ENCODE data around the gene CCDC12.

CCDC12 gene

GRCh38 chr3:46895761-46896160 lies 80.8 kb downstream of the CCDC12 start:
- H3K4me1 ChIP-seq (ENCODE audit: control insufficient read depth, low read depth, low read length): peaks cover 4% of the 10 kb centered on the region
- no CpG with 5 or more reads among the region's 4 CpGs for WGBS (ENCODE audit: extremely low coverage, insufficient coverage, low lambda C conversion rate)
- H3K23ac ChIP-seq (ENCODE audit: low read length): no peak overlapping the region
- H4K8ac ChIP-seq (ENCODE audit: low read depth, low read length): no peak overlapping the region
- DNase-seq: no peak
- no peak overlapping the region for H2BK120ac ChIP-seq (ENCODE audit: low read depth, low read length)
- no peaks in the 10 kb centered on the region for H3K79me2 ChIP-seq (ENCODE audit: control insufficient read depth, insufficient read depth, low read length)
- no peak overlapping the region for H3K9ac ChIP-seq (ENCODE audit: low read length)
- no peak overlapping the region for H3K18ac ChIP-seq (ENCODE audit: low read length)
- H2AK5ac ChIP-seq (ENCODE audit: low read length): no peak overlapping the region
- H2BK5ac ChIP-seq (ENCODE audit: low read length): no peak overlapping the region
- H3K36me3 ChIP-seq (ENCODE audit: control insufficient read depth, insufficient read depth, low read length): no peaks in the 10 kb centered on the region
- H2BK15ac ChIP-seq (replicated peaks; ENCODE audit: low read depth): no peak overlapping the region
- H3K27me3 ChIP-seq (ENCODE audit: insufficient read depth, low read length, poor library complexity): no peaks in the 10 kb centered on the region
- H4K5ac ChIP-seq (ENCODE audit: low read length): no peak overlapping the region
- no peak overlapping the region for H3K27ac ChIP-seq (ENCODE audit: low read depth, low read length)
- no peak overlapping the region for H3K4me3 ChIP-seq (ENCODE audit: low read length)
- H3K4me2 ChIP-seq (ENCODE audit: low read length): no peak overlapping the region
- peaks cover 3% of the 10 kb centered on the region for H3K79me1 ChIP-seq (ENCODE audit: low read length)
- no peak overlapping the region for H3K56ac ChIP-seq (ENCODE audit: low read length)
- H3K4ac ChIP-seq (ENCODE audit: low read depth, low read length): no peak overlapping the region

DNA sequence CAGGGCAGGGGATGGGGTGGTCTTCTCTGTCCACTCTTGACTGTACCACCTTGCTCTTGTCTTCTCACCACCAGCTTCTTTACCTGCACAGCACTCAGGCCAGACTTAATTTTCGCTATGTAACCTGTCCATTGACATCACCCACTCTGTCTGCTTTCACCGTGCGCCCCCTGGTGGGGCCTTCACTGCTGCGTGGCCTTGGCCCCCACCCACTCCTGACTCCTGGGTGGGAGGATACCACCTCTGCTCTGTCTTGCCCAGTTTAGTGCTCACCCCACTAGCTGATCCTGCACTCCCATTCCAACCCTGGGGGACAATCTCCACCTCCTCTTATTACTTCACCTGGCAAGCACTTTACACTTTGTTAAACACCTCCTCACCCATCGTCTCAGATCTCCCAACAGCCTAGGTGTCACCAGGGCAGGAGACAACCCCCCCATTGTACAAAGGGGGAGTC lies 81.3 kb downstream of the CCDC12 start:
- no peak overlapping the region for H3K4me2 ChIP-seq (ENCODE audit: low read length)
- no peak overlapping the region for H3K9ac ChIP-seq (ENCODE audit: low read length)
- no peak overlapping the region for H3K56ac ChIP-seq (ENCODE audit: low read length)
- no peak overlapping the region for H2BK15ac ChIP-seq (replicated peaks; ENCODE audit: low read depth)
- H2BK120ac ChIP-seq (ENCODE audit: low read depth, low read length): no peak overlapping the region
- H3K4me3 ChIP-seq (ENCODE audit: low read length): no peak overlapping the region
- WGBS (ENCODE audit: extremely low coverage, insufficient coverage, low lambda C conversion rate): no CpG with 5 or more reads among the region's 5 CpGs
- no peak for DNase-seq
- H3K18ac ChIP-seq (ENCODE audit: low read length): no peak overlapping the region
- no peak overlapping the region for H3K23ac ChIP-seq (ENCODE audit: low read length)
- peaks cover 3% of the 10 kb centered on the region for H3K79me1 ChIP-seq (ENCODE audit: low read length)
- H4K5ac ChIP-seq (ENCODE audit: low read length): no peak overlapping the region
- H2AK5ac ChIP-seq (ENCODE audit: low read length): no peak overlapping the region
- no peaks in the 10 kb centered on the region for H3K79me2 ChIP-seq (ENCODE audit: control insufficient read depth, insufficient read depth, low read length)
- no peak overlapping the region for H2BK5ac ChIP-seq (ENCODE audit: low read length)
- H3K4ac ChIP-seq (ENCODE audit: low read depth, low read length): no peak overlapping the region
- H3K36me3 ChIP-seq (ENCODE audit: control insufficient read depth, insufficient read depth, low read length): no peaks in the 10 kb centered on the region
- H3K27ac ChIP-seq (ENCODE audit: low read depth, low read length): no peak overlapping the region
- peaks cover 4% of the 10 kb centered on the region for H3K4me1 ChIP-seq (ENCODE audit: control insufficient read depth, low read depth, low read length)
- H3K27me3 ChIP-seq (ENCODE audit: insufficient read depth, low read length, poor library complexity): no peaks in the 10 kb centered on the region
- no peak overlapping the region for H4K8ac ChIP-seq (ENCODE audit: low read depth, low read length)

GRCh38 chr3:46894256-46894655 lies 82.3 kb downstream of the CCDC12 start:
- H4K5ac ChIP-seq (ENCODE audit: low read length): no peak overlapping the region
- no peak overlapping the region for H3K4ac ChIP-seq (ENCODE audit: low read depth, low read length)
- H3K27ac ChIP-seq (ENCODE audit: low read depth, low read length): no peak overlapping the region
- H3K79me2 ChIP-seq (ENCODE audit: control insufficient read depth, insufficient read depth, low read length): no peaks in the 10 kb centered on the region
- H3K4me2 ChIP-seq (ENCODE audit: low read length): no peak overlapping the region
- no peak overlapping the region for H3K9ac ChIP-seq (ENCODE audit: low read length)
- H3K4me3 ChIP-seq (ENCODE audit: low read length): no peak overlapping the region
- H2AK5ac ChIP-seq (ENCODE audit: low read length): no peak overlapping the region
- H3K79me1 ChIP-seq (ENCODE audit: low read length): peaks cover 3% of the 10 kb centered on the region
- H3K18ac ChIP-seq (ENCODE audit: low read length): no peak overlapping the region
- H3K56ac ChIP-seq (ENCODE audit: low read length): no peak overlapping the region
- H3K27me3 ChIP-seq (ENCODE audit: insufficient read depth, low read length, poor library complexity): no peaks in the 10 kb centered on the region
- H2BK15ac ChIP-seq (replicated peaks; ENCODE audit: low read depth): no peak overlapping the region
- H2BK5ac ChIP-seq (ENCODE audit: low read length): no peak overlapping the region
- no peak overlapping the region for H2BK120ac ChIP-seq (ENCODE audit: low read depth, low read length)
- no peak overlapping the region for H4K8ac ChIP-seq (ENCODE audit: low read depth, low read length)
- H3K4me1 ChIP-seq (ENCODE audit: control insufficient read depth, low read depth, low read length): peaks cover 4% of the 10 kb centered on the region
- no peak overlapping the region for H3K23ac ChIP-seq (ENCODE audit: low read length)
- no peak for DNase-seq
- no CpG with 5 or more reads among the region's 6 CpGs for WGBS (ENCODE audit: extremely low coverage, insufficient coverage, low lambda C conversion rate)
- no peaks in the 10 kb centered on the region for H3K36me3 ChIP-seq (ENCODE audit: control insufficient read depth, insufficient read depth, low read length)

DNA sequence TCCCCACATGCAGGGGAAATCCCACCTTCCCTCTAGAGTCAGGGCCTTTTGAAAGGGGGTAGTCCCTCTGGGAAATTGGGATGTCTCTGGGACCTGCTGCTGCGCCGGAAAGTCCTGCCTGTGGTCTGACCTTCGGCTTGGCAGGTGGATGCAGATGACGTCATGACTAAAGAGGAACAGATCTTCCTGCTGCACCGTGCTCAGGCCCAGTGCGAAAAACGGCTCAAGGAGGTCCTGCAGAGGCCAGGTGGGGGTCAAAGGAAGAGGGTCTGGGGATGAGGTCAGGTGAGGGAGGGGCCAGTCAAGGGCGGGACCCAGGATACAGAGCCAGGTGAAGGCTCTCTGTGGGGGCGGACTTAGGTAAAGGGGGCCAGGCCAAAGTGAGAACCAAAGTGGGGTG lies 82.8 kb downstream of the CCDC12 start:
- H3K27ac ChIP-seq (ENCODE audit: low read depth, low read length): no peak overlapping the region
- H2BK5ac ChIP-seq (ENCODE audit: low read length): no peak overlapping the region
- no peak overlapping the region for H2BK120ac ChIP-seq (ENCODE audit: low read depth, low read length)
- no peak overlapping the region for H3K4ac ChIP-seq (ENCODE audit: low read depth, low read length)
- H3K23ac ChIP-seq (ENCODE audit: low read length): no peak overlapping the region
- DNase-seq: no peak
- no CpG with 5 or more reads among the region's 9 CpGs for WGBS (ENCODE audit: extremely low coverage, insufficient coverage, low lambda C conversion rate)
- H3K36me3 ChIP-seq (ENCODE audit: control insufficient read depth, insufficient read depth, low read length): no peaks in the 10 kb centered on the region
- peaks cover 3% of the 10 kb centered on the region for H3K79me1 ChIP-seq (ENCODE audit: low read length)
- H3K9ac ChIP-seq (ENCODE audit: low read length): no peak overlapping the region
- no peaks in the 10 kb centered on the region for H3K79me2 ChIP-seq (ENCODE audit: control insufficient read depth, insufficient read depth, low read length)
- no peak overlapping the region for H3K18ac ChIP-seq (ENCODE audit: low read length)
- H3K56ac ChIP-seq (ENCODE audit: low read length): no peak overlapping the region
- H4K5ac ChIP-seq (ENCODE audit: low read length): no peak overlapping the region
- H3K27me3 ChIP-seq (ENCODE audit: insufficient read depth, low read length, poor library complexity): no peaks in the 10 kb centered on the region
- H2AK5ac ChIP-seq (ENCODE audit: low read length): no peak overlapping the region
- peaks cover 4% of the 10 kb centered on the region for H3K4me1 ChIP-seq (ENCODE audit: control insufficient read depth, low read depth, low read length)
- no peak overlapping the region for H3K4me2 ChIP-seq (ENCODE audit: low read length)
- no peak overlapping the region for H4K8ac ChIP-seq (ENCODE audit: low read depth, low read length)
- no peak overlapping the region for H2BK15ac ChIP-seq (replicated peaks; ENCODE audit: low read depth)
- H3K4me3 ChIP-seq (ENCODE audit: low read length): no peak overlapping the region

DNA sequence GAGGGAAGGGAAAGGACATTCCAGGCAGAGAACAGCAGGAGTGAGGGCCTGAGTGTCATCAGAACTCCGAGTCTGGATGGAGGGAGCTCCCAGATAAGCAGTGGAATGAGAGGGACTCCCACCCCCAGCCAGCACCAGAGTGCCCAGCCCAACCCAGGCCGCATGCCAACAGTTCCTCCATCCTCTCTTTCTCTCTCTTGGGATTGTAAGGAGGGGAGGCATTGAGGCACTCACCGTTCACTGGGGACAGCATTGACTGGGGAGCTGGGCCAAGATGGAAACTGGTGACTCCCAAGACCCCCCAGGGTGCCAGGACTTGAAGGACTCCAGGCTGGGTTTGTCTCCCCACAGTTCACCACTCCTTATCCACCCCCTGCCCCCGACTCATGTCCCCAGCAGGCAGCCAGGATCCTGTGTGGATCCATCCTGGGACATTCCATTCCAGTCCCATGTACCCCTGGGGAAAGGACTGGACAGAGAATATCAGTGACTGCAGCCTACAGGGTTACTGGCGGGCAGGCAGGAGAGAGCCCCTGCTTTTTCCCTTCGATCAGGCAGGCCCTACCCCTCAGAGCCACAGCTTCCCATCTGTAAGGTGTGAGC lies 83.3 kb downstream of the CCDC12 start:
- Histone ChIP-seq H3K79me2 (ENCODE audit: control insufficient read depth, insufficient read depth, low read length) (no peaks in the 10 kb centered on the region), H3K9ac (ENCODE audit: low read length) (peak overlapping the region; percentile 21), H3K18ac (ENCODE audit: low read length) (no peak overlapping the region), H3K56ac (ENCODE audit: low read length) (peak overlapping the region; percentile 26), H3K36me3 (ENCODE audit: control insufficient read depth, insufficient read depth, low read length) (no peaks in the 10 kb centered on the region), H4K8ac (ENCODE audit: low read depth, low read length) (no peak overlapping the region), H3K23ac (ENCODE audit: low read length) (no peak overlapping the region), H2BK120ac (ENCODE audit: low read depth, low read length) (no peak overlapping the region), H3K4me1 (ENCODE audit: control insufficient read depth, low read depth, low read length) (peaks cover 4% of the 10 kb centered on the region), H3K27ac (ENCODE audit: low read depth, low read length) (no peak overlapping the region), H2AK5ac (ENCODE audit: low read length) (no peak overlapping the region), H3K4me2 (ENCODE audit: low read length) (peak overlapping the region; percentile 19), H3K4me3 (ENCODE audit: low read length) (no peak overlapping the region), H2BK15ac (replicated peaks; ENCODE audit: low read depth) (no peak overlapping the region), H4K5ac (ENCODE audit: low read length) (no peak overlapping the region), H3K79me1 (ENCODE audit: low read length) (peaks cover 3% of the 10 kb centered on the region), H2BK5ac (ENCODE audit: low read length) (no peak overlapping the region), H3K4ac (ENCODE audit: low read depth, low read length) (no peak overlapping the region), H3K27me3 (ENCODE audit: insufficient read depth, low read length, poor library complexity) (no peaks in the 10 kb centered on the region)
- no peak for DNase-seq
- WGBS (ENCODE audit: extremely low coverage, insufficient coverage, low lambda C conversion rate): no CpG with 5 or more reads among the region's 6 CpGs

Measured in mesendoderm (in vitro differentiated cells).